HepG2 (cell line): ENCODE results near the gene ENPP7. TPM values are rescaled to one million over a fixed set of nuclear protein-coding genes. Genes with fewer than 3 reads are reported as not detected.

Source experiments
- ATF7 ChIP-seq, 2 experiments: fragments of 450-650 bp in 1 of 2; sonication (generic) in 1 of 2; formaldehyde crosslinking in 1 of 2; IDR thresholded peaks; 2 replicates each; pipeline versions ENCODE4 v1.4.0 to v1.6.1; 2016 to 2020; ENCODE audit warnings: antibody characterized with exemption in 1 of 2, mild to moderate bottlenecking in 1 of 2, missing genetic modification reagents in 1 of 2
- GMEB2 ChIP-seq: IDR thresholded peaks from 2 replicates; pipeline ENCODE4 v1.6.1; 2016; ENCODE audit warnings: missing biosample characterization, missing genetic modification reagents, low read depth
- HNRNPLL ChIP-seq: fragments of 200-400 bp; formaldehyde crosslinking; IDR thresholded peaks from 2 replicates; pipeline ENCODE4 v1.6.1; 2017; ENCODE audit warnings: mild to moderate bottlenecking, low read depth, low read length; ENCODE audit not compliant: poor library complexity, severe bottlenecking
- KDM5B ChIP-seq: sonication (generic); formaldehyde crosslinking; IDR thresholded peaks from 2 replicates; pipeline ENCODE4 v1.4.0; 2020; ENCODE audit warnings: missing genetic modification reagents, mild to moderate bottlenecking, borderline replicate concordance
- MEIS1 ChIP-seq: sonication (generic); formaldehyde crosslinking; IDR thresholded peaks from 2 replicates; pipeline ENCODE4 v1.9.0; 2021; ENCODE audit warnings: mild to moderate bottlenecking, missing genetic modification reagents, moderate library complexity, borderline replicate concordance
- PHF21A ChIP-seq: sonication (generic); formaldehyde crosslinking; IDR thresholded peaks from 2 replicates; pipeline ENCODE4 v1.5.0; 2020; ENCODE audit warnings: mild to moderate bottlenecking, missing genetic modification reagents
- PITX1 ChIP-seq: sonication (generic); formaldehyde crosslinking; IDR thresholded peaks from 2 replicates; pipeline ENCODE4 v1.5.1; 2020; ENCODE audit warnings: mild to moderate bottlenecking, missing genetic modification reagents
- RAD21 ChIP-seq: fragments of 450-650 bp; formaldehyde crosslinking; IDR thresholded peaks from 2 replicates; pipeline ENCODE4 v1.5.0; 2020; ENCODE audit warnings: mild to moderate bottlenecking
- SMAD9 ChIP-seq: sonication (generic); formaldehyde crosslinking; IDR thresholded peaks from 2 replicates; pipeline ENCODE4 v1.5.1; 2020; ENCODE audit warnings: mild to moderate bottlenecking, missing genetic modification reagents
- THAP8 ChIP-seq: sonication (generic); formaldehyde crosslinking; IDR thresholded peaks from 2 replicates; pipeline ENCODE4 v1.5.1; 2020; ENCODE audit warnings: missing genetic modification reagents, mild to moderate bottlenecking, borderline replicate concordance
- ZBTB7A ChIP-seq: sonication (generic); formaldehyde crosslinking; IDR thresholded peaks from 2 replicates; pipeline ENCODE4 v1.8.0; 2022; ENCODE audit warnings: mild to moderate bottlenecking, missing genetic modification reagents
- ZFP90 ChIP-seq: sonication (generic); formaldehyde crosslinking; IDR thresholded peaks from 2 replicates; pipeline ENCODE4 v1.8.0; 2022; ENCODE audit warnings: missing genetic modification reagents, mild to moderate bottlenecking, inconsistent platforms, borderline replicate concordance
- ZHX2 ChIP-seq, 2 experiments: sonication (generic) in 1 of 2; formaldehyde crosslinking in 1 of 2; IDR thresholded peaks; 2 replicates each; pipeline versions ENCODE4 v1.6.1 to v1.9.0; 2014 to 2022; ENCODE audit warnings: antibody characterized with exemption in 1 of 2, borderline replicate concordance in 1 of 2, inconsistent platforms in 1 of 2, low read depth in 1 of 2, missing genetic modification reagents in 1 of 2
- ZMAT3 ChIP-seq: sonication (generic); formaldehyde crosslinking; conservative IDR thresholded peaks from 2 replicates; pipeline ENCODE4 v1.7.0; 2021; ENCODE audit warnings: missing genetic modification reagents
- ZNF230 ChIP-seq: sonication (generic); formaldehyde crosslinking; IDR thresholded peaks from 2 replicates; pipeline ENCODE4 v1.4.0; 2020; ENCODE audit warnings: mild to moderate bottlenecking, missing genetic modification reagents
- ZNF331 ChIP-seq: sonication (generic); formaldehyde crosslinking; IDR thresholded peaks from 2 replicates; pipeline ENCODE4 v1.4.0; 2020; ENCODE audit warnings: missing genetic modification reagents
- ZNF337 ChIP-seq: sonication (generic); formaldehyde crosslinking; IDR thresholded peaks from 2 replicates; pipeline ENCODE4 v1.5.1; 2020; ENCODE audit warnings: missing genetic modification reagents, low read depth, mild to moderate bottlenecking, borderline replicate concordance
- ZNF501 ChIP-seq: sonication (generic); formaldehyde crosslinking; IDR thresholded peaks from 2 replicates; pipeline ENCODE4 v1.5.1; 2020; ENCODE audit warnings: mild to moderate bottlenecking, moderate library complexity, missing genetic modification reagents
- ZNF567 ChIP-seq: sonication (generic); formaldehyde crosslinking; IDR thresholded peaks from 2 replicates; pipeline ENCODE4 v1.8.1; 2023; ENCODE audit warnings: mild to moderate bottlenecking, missing genetic modification reagents, borderline replicate concordance
- ZNF816 ChIP-seq: sonication (generic); formaldehyde crosslinking; IDR thresholded peaks from 2 replicates; pipeline ENCODE4 v1.8.0; 2022; ENCODE audit warnings: missing genetic modification reagents, mild to moderate bottlenecking, borderline replicate concordance
- polyA plus RNA-seq, 8 experiments: library from polyadenylated mRNA; depleted of rRNA in 3 of 8; stranded (reverse) in 7 of 8; unstranded in 1 of 8; fragments of >200 nt; fragmentation: Illumina TruSeq in 4 of 8; extraction: Trizol in 4 of 8; gene quantifications; 2 replicates each; pipeline versions ENCODE4 v1.2.1 to v1.2.3, GENCODE V29; 2011 to 2016; ENCODE audit warnings: low read depth in 4 of 8, missing spikeins in 1 of 8, mixed read lengths in 1 of 8; ENCODE audit not compliant: insufficient read depth in 1 of 8
- total RNA-seq, 5 experiments: library from RNA; depleted of rRNA; stranded (reverse); fragments of >200 nt; fragmentation: Illumina TruSeq; extraction: Trizol; gene quantifications; 2 replicates each; pipeline ENCODE4 v1.2.3, GENCODE V29; 2016; ENCODE audit warnings: low read depth in 1 of 5

Gene ENPP7
- total and polyA plus RNA-seq, 2 of the 13 experiments (the other 11 are each of a cell fraction or from before 2014, with no cell fraction given) = 1.1 to 2.2 TPM

- TF ChIP-seq GMEB2 (no peak), ATF7 (IDR thresholded peaks at IDR 0.05) (no peak), ATF7 (CRISPR knock-in tag; IDR thresholded peaks at IDR 0.05) (no peak), PITX1 (peak; percentile 70), RAD21 (CRISPR knock-in tag) (peak; percentile 86), ZNF816 (CRISPR knock-in tag) (no peak), PHF21A (peak; percentile 94), ZNF567 (CRISPR knock-in tag) (0 out of 2 replicates have a peak, but pooled peaks have one; percentile 36), ZBTB7A (peak; percentile 94), ZHX2 (IDR thresholded peaks at IDR 0.05; ENCODE audit: low read depth) (no peak), ZHX2 (CRISPR knock-in tag; IDR thresholded peaks at IDR 0.05; ENCODE audit: borderline replicate concordance) (no peak), ZMAT3 (CRISPR knock-in tag) (0 out of 2 replicates have a peak, but pooled peaks have one; percentile 60), MEIS1 (CRISPR knock-in tag) (peak; percentile 62; the same call in 1 of the 2 replicates), KDM5B (CRISPR knock-in tag) (peak; percentile 70; the same call in 1 of the 2 replicates), ZNF337 (CRISPR knock-in tag) (peak; percentile 60; the same call in 1 of the 2 replicates), SMAD9 (CRISPR knock-in tag) (peak; percentile 18; the same call in 1 of the 2 replicates), HNRNPLL (peak; percentile 38), ZNF230 (CRISPR knock-in tag) (no peak), THAP8 (CRISPR knock-in tag) (0 out of 2 replicates have a peak, but pooled peaks have one; percentile 93), ZNF331 (CRISPR knock-in tag) (0 out of 2 replicates have a peak, but pooled peaks have one; percentile 61), ZFP90 (CRISPR knock-in tag) (peak; percentile 94; the same call in 1 of the 2 replicates), ZNF501 (CRISPR knock-in tag) (peak; percentile 93)
Measured at GRCh38 chr17:79741751-79742588, 11.2 kb downstream of the ENPP7 start (continued).
